GM12878 (cell line): ENCODE results near the gene TRAF2. TPM values are rescaled to one million over a fixed set of nuclear protein-coding genes. Genes with fewer than 3 reads are reported as not detected.

ENCODE experiments used
- CBFB ChIP-seq: IDR thresholded peaks from 2 replicates; pipeline ENCODE4 v1.6.1; 2016; ENCODE audit warnings: antibody characterized with exemption, low read depth
- CHD1 ChIP-seq: IDR thresholded peaks from 2 replicates; pipeline ENCODE4 v1.6.1; 2012; ENCODE audit warnings: low read depth, low read length, improper control_type of control experiment
- IKZF1 ChIP-seq: fragments of 450-650 bp; conservative IDR thresholded peaks from 2 replicates; pipeline ENCODE4 v1.6.1; 2017; ENCODE audit warnings: antibody characterized with exemption, mild to moderate bottlenecking
- MYC ChIP-seq: IDR thresholded peaks from 2 replicates; pipeline ENCODE4 v1.6.1; 2011; ENCODE audit warnings: mild to moderate bottlenecking, low read length, moderate library complexity, inconsistent platforms; ENCODE audit not compliant: insufficient read depth, insufficient replicate concordance, insufficient read length, severe bottlenecking
- SMAD5 ChIP-seq: IDR thresholded peaks from 2 replicates; pipeline ENCODE4 v1.6.1; 2016; ENCODE audit warnings: antibody characterized with exemption, low read depth
- ZNF207 ChIP-seq: fragments of 450-650 bp; IDR thresholded peaks from 2 replicates; pipeline ENCODE4 v1.6.1; 2014; ENCODE audit warnings: antibody characterized with exemption, mild to moderate bottlenecking, borderline replicate concordance
- polyA plus RNA-seq, 11 experiments: library from polyadenylated mRNA; depleted of rRNA in 4 of 11; unstranded in 6 of 11; stranded (reverse) in 5 of 11; fragments of >200 nt; fragmentation: Nextera tagmentation in 4 of 11; fragmentation: Illumina TruSeq in 1 of 11; extraction: Ambion mirVana in 4 of 11; extraction: Trizol in 1 of 11; gene quantifications; 1 replicate in 1 of 11; 2 replicates in 10 of 11; pipeline versions ENCODE4 v1.2.1 to v1.2.3, GENCODE V29; 2011 to 2016; ENCODE audit warnings: inconsistent platforms in 2 of 11, missing spikeins in 2 of 11, low read depth in 1 of 11
- total RNA-seq, 4 experiments: library from RNA; depleted of rRNA in 3 of 4; stranded (reverse); fragments of >200 nt in 3 of 4; fragmentation: Illumina TruSeq in 1 of 4; extraction: Trizol in 1 of 4; gene quantifications; 2 replicates each; pipeline versions ENCODE4 v1.2.1 to v1.2.3, GENCODE V29; 2013 to 2021
- TF ChIP-seq, protein P1 (sequence below): fragments of 150-350 bp; IDR thresholded peaks from 2 replicates; pipeline ENCODE4 v1.6.1; 2014; ENCODE audit warnings: mild to moderate bottlenecking, low read depth, low read length
- TF ChIP-seq, protein P2 (sequence below): IDR thresholded peaks from 2 replicates; pipeline ENCODE4 v1.6.1; 2012; ENCODE audit warnings: improper control_type of control experiment, low read depth, low read length; ENCODE audit not compliant: insufficient replicate concordance
- TF ChIP-seq, protein P3 (sequence below): IDR thresholded peaks from 2 replicates; pipeline ENCODE4 v1.6.1; 2011; ENCODE audit warnings: low read depth, low read length, improper control_type of control experiment, borderline replicate concordance
- TF ChIP-seq, protein P4 (sequence below): IDR thresholded peaks from 2 replicates; pipeline ENCODE4 v1.6.1; 2011; ENCODE audit warnings: low read depth, mild to moderate bottlenecking, low read length, moderate library complexity, borderline replicate concordance; ENCODE audit errors: extremely low read depth
- TF ChIP-seq, protein P5 (sequence below): fragments of 450-650 bp; formaldehyde crosslinking; IDR thresholded peaks from 2 replicates; pipeline ENCODE4 v1.5.0; 2022; ENCODE audit warnings: mild to moderate bottlenecking, missing genetic modification characterization
- TF ChIP-seq, protein P6 (sequence below), 3 experiments: IDR thresholded peaks in 2 of 3; conservative IDR thresholded peaks in 1 of 3; 2 replicates each; pipeline ENCODE4 v1.5.1; 2011; ENCODE audit warnings: low read depth in 3 of 3, low read length in 3 of 3, mild to moderate bottlenecking in 3 of 3, control low read depth in 2 of 3, moderate library complexity in 2 of 3, inconsistent platforms in 1 of 3, mixed read lengths in 1 of 3; ENCODE audit not compliant: control insufficient read depth in 2 of 3, insufficient read depth in 1 of 3; ENCODE audit errors: extremely low read depth in 1 of 3

TRAF2 gene
- total and polyA plus RNA-seq, 10 of the 15 experiments (the other 5 are each of a cell fraction or from before 2014, with no cell fraction given) = 0.34 to 39.5 (median 18.7) TPM

DNA sequence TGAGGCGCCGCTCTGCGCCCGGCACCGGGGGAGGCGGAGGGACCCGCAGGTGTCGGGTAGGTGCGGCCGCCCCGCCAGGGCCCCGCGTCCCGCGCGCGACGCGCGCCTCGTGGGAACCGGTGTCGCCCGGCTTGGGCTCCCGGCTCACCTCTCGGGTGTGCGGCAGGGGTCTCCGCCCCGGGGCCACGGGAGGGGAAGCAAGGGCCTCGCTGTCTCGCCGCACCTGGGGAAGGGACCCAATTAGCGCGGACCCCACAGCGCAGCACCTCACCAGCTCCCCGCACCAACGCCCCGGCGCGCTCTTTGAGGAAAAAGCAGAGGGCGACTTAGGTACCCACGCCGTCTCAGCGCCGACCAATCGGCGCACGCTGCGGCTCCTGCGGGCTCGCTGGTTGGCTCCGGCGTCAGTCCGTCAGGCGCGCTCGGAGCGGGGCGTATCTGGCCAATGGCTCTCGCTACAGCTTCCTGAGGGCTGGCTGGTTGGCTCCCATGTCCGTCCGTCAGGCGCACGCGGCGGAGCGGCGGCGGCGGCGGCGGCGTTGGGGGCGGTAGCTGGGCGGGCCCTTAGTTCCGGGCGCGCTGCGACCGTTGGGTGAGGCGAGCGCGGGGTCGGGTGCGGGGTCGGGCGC lies at the start of gene TRAF2 (continued):
- TF ChIP-seq, protein P1, sequence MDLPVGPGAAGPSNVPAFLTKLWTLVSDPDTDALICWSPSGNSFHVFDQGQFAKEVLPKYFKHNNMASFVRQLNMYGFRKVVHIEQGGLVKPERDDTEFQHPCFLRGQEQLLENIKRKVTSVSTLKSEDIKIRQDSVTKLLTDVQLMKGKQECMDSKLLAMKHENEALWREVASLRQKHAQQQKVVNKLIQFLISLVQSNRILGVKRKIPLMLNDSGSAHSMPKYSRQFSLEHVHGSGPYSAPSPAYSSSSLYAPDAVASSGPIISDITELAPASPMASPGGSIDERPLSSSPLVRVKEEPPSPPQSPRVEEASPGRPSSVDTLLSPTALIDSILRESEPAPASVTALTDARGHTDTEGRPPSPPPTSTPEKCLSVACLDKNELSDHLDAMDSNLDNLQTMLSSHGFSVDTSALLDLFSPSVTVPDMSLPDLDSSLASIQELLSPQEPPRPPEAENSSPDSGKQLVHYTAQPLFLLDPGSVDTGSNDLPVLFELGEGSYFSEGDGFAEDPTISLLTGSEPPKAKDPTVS = 0 out of 2 replicates have a peak, but pooled peaks have one; percentile 51
- peak; percentile 53 for TF ChIP-seq IKZF1
- TF ChIP-seq ZNF207 = 0 out of 2 replicates have a peak, but pooled peaks have one; percentile 23
- TF ChIP-seq, protein P2, sequence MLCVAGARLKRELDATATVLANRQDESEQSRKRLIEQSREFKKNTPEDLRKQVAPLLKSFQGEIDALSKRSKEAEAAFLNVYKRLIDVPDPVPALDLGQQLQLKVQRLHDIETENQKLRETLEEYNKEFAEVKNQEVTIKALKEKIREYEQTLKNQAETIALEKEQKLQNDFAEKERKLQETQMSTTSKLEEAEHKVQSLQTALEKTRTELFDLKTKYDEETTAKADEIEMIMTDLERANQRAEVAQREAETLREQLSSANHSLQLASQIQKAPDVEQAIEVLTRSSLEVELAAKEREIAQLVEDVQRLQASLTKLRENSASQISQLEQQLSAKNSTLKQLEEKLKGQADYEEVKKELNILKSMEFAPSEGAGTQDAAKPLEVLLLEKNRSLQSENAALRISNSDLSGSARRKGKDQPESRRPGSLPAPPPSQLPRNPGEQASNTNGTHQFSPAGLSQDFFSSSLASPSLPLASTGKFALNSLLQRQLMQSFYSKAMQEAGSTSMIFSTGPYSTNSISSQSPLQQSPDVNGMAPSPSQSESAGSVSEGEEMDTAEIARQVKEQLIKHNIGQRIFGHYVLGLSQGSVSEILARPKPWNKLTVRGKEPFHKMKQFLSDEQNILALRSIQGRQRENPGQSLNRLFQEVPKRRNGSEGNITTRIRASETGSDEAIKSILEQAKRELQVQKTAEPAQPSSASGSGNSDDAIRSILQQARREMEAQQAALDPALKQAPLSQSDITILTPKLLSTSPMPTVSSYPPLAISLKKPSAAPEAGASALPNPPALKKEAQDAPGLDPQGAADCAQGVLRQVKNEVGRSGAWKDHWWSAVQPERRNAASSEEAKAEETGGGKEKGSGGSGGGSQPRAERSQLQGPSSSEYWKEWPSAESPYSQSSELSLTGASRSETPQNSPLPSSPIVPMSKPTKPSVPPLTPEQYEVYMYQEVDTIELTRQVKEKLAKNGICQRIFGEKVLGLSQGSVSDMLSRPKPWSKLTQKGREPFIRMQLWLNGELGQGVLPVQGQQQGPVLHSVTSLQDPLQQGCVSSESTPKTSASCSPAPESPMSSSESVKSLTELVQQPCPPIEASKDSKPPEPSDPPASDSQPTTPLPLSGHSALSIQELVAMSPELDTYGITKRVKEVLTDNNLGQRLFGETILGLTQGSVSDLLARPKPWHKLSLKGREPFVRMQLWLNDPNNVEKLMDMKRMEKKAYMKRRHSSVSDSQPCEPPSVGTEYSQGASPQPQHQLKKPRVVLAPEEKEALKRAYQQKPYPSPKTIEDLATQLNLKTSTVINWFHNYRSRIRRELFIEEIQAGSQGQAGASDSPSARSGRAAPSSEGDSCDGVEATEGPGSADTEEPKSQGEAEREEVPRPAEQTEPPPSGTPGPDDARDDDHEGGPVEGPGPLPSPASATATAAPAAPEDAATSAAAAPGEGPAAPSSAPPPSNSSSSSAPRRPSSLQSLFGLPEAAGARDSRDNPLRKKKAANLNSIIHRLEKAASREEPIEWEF = no peak
- TF ChIP-seq, protein P3, sequence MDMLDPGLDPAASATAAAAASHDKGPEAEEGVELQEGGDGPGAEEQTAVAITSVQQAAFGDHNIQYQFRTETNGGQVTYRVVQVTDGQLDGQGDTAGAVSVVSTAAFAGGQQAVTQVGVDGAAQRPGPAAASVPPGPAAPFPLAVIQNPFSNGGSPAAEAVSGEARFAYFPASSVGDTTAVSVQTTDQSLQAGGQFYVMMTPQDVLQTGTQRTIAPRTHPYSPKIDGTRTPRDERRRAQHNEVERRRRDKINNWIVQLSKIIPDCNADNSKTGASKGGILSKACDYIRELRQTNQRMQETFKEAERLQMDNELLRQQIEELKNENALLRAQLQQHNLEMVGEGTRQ = no peak
- no peak for TF ChIP-seq MYC
- TF ChIP-seq CBFB = 0 out of 2 replicates have a peak, but pooled peaks have one; percentile 31
- TF ChIP-seq CHD1 = no peak
- peak; percentile 68; the same call in 1 of the 2 replicates for TF ChIP-seq SMAD5
- TF ChIP-seq, protein P4, sequence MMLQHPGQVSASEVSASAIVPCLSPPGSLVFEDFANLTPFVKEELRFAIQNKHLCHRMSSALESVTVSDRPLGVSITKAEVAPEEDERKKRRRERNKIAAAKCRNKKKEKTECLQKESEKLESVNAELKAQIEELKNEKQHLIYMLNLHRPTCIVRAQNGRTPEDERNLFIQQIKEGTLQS = no peak
- TF ChIP-seq, protein P5, sequence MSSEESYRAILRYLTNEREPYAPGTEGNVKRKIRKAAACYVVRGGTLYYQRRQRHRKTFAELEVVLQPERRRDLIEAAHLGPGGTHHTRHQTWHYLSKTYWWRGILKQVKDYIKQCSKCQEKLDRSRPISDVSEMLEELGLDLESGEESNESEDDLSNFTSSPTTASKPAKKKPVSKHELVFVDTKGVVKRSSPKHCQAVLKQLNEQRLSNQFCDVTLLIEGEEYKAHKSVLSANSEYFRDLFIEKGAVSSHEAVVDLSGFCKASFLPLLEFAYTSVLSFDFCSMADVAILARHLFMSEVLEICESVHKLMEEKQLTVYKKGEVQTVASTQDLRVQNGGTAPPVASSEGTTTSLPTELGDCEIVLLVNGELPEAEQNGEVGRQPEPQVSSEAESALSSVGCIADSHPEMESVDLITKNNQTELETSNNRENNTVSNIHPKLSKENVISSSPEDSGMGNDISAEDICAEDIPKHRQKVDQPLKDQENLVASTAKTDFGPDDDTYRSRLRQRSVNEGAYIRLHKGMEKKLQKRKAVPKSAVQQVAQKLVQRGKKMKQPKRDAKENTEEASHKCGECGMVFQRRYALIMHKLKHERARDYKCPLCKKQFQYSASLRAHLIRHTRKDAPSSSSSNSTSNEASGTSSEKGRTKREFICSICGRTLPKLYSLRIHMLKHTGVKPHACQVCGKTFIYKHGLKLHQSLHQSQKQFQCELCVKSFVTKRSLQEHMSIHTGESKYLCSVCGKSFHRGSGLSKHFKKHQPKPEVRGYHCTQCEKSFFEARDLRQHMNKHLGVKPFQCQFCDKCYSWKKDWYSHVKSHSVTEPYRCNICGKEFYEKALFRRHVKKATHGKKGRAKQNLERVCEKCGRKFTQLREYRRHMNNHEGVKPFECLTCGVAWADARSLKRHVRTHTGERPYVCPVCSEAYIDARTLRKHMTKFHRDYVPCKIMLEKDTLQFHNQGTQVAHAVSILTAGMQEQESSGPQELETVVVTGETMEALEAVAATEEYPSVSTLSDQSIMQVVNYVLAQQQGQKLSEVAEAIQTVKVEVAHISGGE (CRISPR knock-in tag) = no peak
- TF ChIP-seq, protein P6, sequence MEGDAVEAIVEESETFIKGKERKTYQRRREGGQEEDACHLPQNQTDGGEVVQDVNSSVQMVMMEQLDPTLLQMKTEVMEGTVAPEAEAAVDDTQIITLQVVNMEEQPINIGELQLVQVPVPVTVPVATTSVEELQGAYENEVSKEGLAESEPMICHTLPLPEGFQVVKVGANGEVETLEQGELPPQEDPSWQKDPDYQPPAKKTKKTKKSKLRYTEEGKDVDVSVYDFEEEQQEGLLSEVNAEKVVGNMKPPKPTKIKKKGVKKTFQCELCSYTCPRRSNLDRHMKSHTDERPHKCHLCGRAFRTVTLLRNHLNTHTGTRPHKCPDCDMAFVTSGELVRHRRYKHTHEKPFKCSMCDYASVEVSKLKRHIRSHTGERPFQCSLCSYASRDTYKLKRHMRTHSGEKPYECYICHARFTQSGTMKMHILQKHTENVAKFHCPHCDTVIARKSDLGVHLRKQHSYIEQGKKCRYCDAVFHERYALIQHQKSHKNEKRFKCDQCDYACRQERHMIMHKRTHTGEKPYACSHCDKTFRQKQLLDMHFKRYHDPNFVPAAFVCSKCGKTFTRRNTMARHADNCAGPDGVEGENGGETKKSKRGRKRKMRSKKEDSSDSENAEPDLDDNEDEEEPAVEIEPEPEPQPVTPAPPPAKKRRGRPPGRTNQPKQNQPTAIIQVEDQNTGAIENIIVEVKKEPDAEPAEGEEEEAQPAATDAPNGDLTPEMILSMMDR (IDR thresholded peaks at IDR 0.05 in 2 of 3, conservative IDR thresholded peaks at IDR 0.05 in 1 of 3; ENCODE audit: control insufficient read depth in 2 of 3, extremely low read depth in 1 of 3, insufficient read depth in 1 of 3, low read depth in 3 of 3, low read length in 3 of 3) = 0 out of 6 replicates have a peak, but pooled peaks of 1 of the 3 experiments have one; percentile 3
